MCF 10A (cell line): ENCODE results near the gene BORCS5. TPM values are rescaled to one million over a fixed set of nuclear protein-coding genes. Genes with fewer than 3 reads are reported as not detected.

Experiments used
- BruUV-seq: library from RNA; stranded (reverse); fragments of 400-500 nt; replicated peaks from 2 replicates; lab custom pipeline; 2021; lab: Mats Ljungman, UMichigan
- CTCF ChIA-PET: fragments of 300-600 bp; sonication (Branson Sonifier 250); formaldehyde crosslinking; extraction: SDS; loops from one replicate; lab custom pipeline; 2021; ENCODE audit warnings: antibody characterized with exemption, inconsistent platforms; lab: Yijun Ruan, JAX
- POLR2A ChIA-PET: fragments of 300-600, 350-650 bp; sonication (Branson Sonifier 250); formaldehyde crosslinking; extraction: SDS; loops from one replicate; lab custom pipeline; 2020; ENCODE audit warnings: antibody characterized with exemption, inconsistent platforms; lab: Yijun Ruan, JAX
- DNase-seq: peaks from one replicate; pipeline ENCODE4 v3.0.0-alpha.2; 2018; ENCODE audit not compliant: unreplicated experiment
- H3K27ac Mint-ChIP-seq: one replicate; pipeline ENCODE4 v1.8.0; 2022; ENCODE audit warnings: mild to moderate bottlenecking, low read depth, mixed read lengths; ENCODE audit not compliant: unreplicated experiment
- H3K27me3 Mint-ChIP-seq: one replicate; pipeline ENCODE4 v1.8.0; 2022; ENCODE audit warnings: mixed read lengths; ENCODE audit not compliant: insufficient read depth, unreplicated experiment
- H3K36me3 Mint-ChIP-seq: one replicate; pipeline ENCODE4 v1.8.0; 2022; ENCODE audit warnings: mild to moderate bottlenecking, moderate library complexity, mixed read lengths; ENCODE audit not compliant: insufficient read depth, unreplicated experiment
- H3K4me1 Mint-ChIP-seq: one replicate; pipeline ENCODE4 v1.8.0; 2022; ENCODE audit warnings: mixed read lengths; ENCODE audit not compliant: insufficient read depth, unreplicated experiment
- H3K4me3 Mint-ChIP-seq: one replicate; pipeline ENCODE4 v1.8.0; 2022; ENCODE audit warnings: mild to moderate bottlenecking, moderate library complexity, mixed read lengths; ENCODE audit not compliant: unreplicated experiment
- H3K9me3 Mint-ChIP-seq: one replicate; pipeline ENCODE4 v1.8.0; 2022; ENCODE audit warnings: mixed read lengths; ENCODE audit not compliant: unreplicated experiment
- CTCF ChIP-seq: fragments of 200-600 bp; IDR thresholded peaks from one replicate; pipeline ENCODE4 v1.8.0; 2022; ENCODE audit warnings: antibody characterized with exemption, mild to moderate bottlenecking; ENCODE audit not compliant: unreplicated experiment
- intact Hi-C: fragments of 100-400 bp; cut with micrococcal nuclease; formaldehyde crosslinking; loops from 2 replicates; pipeline ENCODE4 v1.14.1; 2022
- total RNA-seq: library from RNA; stranded (reverse); gene quantifications from 2 replicates; pipeline ENCODE4 v1.2.3, GENCODE V29; 2022

The BORCS5 gene
- total RNA-seq, 1 experiment from 2014 or later = 11.0 TPM

GRCh38 chr12:12380949-12381593, 24.2 kb downstream of the BORCS5 start:
- intact Hi-C loops = no loop called here
- Mint-ChIP-seq H3K9me3 (no peaks in the 10 kb centered on the region), H3K36me3 (peaks cover 6% of the 10 kb centered on the region), H3K4me1 (no peaks in the 10 kb centered on the region), H3K27me3 (no peaks in the 10 kb centered on the region), H3K27ac (no peak overlapping the region), H3K4me3 (no peak overlapping the region)
- ChIA-PET POLR2A (interaction anchor here (0.7 kb wide), 1 partner anchor 195 kb away, joined by 3 read pairs; no protein-coding TSS in a partner anchor), CTCF (no interaction called here)
- TF ChIP-seq CTCF = no peak
- DNase-seq = no peak
- no TSS peak for BruUV-seq

DNA sequence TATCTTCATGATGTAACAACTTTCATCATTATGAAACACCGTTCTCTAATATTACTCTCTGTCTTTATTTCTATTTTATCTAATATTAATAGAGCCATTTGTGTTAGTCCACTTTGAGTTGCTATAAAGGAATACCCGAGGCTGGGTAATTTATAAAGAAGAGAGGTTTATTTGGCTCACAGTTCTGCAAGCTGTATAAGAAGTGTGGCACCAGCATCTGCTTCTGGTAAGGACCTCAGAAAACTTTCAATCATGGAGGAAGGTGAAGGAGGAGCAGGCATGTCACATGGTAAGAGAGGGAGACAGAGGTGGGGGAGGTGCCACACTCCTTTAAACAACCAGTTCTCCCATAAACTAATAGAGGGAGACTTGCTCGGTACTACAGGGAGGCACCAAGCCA, 25.1 kb downstream of the BORCS5 start:
- Mint-ChIP-seq H3K36me3 (peaks cover 6% of the 10 kb centered on the region), H3K9me3 (no peaks in the 10 kb centered on the region), H3K27ac (no peak overlapping the region), H3K4me3 (no peak overlapping the region), H3K27me3 (no peaks in the 10 kb centered on the region), H3K4me1 (no peaks in the 10 kb centered on the region)
- CTCF ChIA-PET = interaction anchor here (0.7 kb wide), 1 partner anchor 182 kb away, joined by 3 read pairs; no protein-coding TSS in a partner anchor
- no peak for TF ChIP-seq CTCF
- intact Hi-C loops = no loop called here
- DNase-seq = no peak
- no TSS peak for BruUV-seq
- POLR2A ChIA-PET = no interaction called here

DNA sequence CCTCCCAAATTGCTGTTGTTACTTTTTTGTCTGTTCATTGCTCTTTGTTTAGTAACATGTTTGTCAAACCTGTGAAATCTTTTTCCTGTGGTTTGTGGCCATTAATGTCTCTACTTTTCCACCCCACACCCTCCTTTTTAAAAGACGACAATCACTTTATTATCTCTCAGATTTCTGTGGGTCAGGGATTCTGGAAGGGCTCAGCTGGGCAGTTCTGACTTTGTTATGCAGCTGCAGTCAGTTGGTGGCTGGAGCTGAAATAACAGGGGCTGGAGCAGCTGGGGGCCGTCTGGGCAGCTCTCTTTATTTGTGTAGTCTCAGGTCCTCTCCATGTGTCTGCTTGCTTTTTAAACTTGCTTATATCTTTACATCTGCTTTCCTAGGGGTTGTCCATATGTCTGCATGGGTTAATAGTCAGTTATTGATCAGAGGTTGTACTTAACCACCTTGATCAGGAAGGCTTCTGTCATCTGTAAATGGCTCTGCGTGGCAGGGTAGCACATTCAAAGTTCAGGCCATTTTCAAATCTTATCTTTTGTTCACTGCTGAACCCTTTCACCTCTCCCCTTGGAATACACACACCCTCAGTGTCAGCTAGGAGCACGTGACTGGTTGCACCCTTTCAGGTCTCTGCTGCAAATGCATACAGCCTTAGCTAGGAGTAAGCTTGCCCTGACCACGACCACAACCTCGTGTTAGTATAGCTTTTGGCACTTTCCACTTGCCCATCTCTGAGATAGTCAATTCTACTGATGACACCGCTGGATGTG, 27.9 kb downstream of the BORCS5 start:
- Mint-ChIP-seq H3K27me3 (no peaks in the 10 kb centered on the region), H3K9me3 (no peaks in the 10 kb centered on the region), H3K27ac (no peak overlapping the region), H3K4me3 (no peak overlapping the region), H3K4me1 (peaks cover 8% of the 10 kb centered on the region), H3K36me3 (no peaks in the 10 kb centered on the region)
- no peak for TF ChIP-seq CTCF
- intact Hi-C loops = no loop called here
- no TSS peak for BruUV-seq
- POLR2A ChIA-PET = interaction anchor here (0.6 to 1.5 kb wide), 7 partner anchors 28 to 347 kb away, joined by 3 to 6 read pairs (median 3); partner anchors contain the start of genes BORCS5 and DUSP16
- no peak for DNase-seq
- CTCF ChIA-PET = interaction anchor here (0.6 to 2.1 kb wide), 8 partner anchors 9 to 341 kb away, joined by 3 to 7 read pairs (median 3); partner anchors contain the start of gene DUSP16

DNA sequence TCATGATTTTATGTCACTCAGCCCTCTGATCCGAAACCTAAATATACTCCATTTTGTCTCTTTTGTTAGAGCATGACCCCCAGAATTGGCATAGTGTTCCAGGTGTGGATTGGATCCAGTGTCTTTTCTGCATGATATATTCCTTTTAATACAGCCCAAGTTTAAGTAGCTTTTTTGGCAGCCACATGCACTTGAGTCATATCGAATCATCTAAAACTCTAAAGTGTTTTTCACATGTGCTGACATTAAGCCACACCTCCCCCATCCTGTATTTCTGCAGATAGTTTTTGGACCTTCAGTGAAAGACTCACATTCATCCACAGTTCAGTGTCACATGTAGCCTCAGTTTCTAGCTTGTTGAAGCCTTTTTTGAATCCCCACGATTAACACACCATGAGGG, 30.6 kb downstream of the BORCS5 start:
- H3K4me3 Mint-ChIP-seq = peak overlapping the region; percentile 27
- H3K4me1 Mint-ChIP-seq = peaks cover 8% of the 10 kb centered on the region
- no peaks in the 10 kb centered on the region for H3K27me3 Mint-ChIP-seq
- H3K36me3 Mint-ChIP-seq = no peaks in the 10 kb centered on the region
- intact Hi-C loops = no loop called here
- BruUV-seq = no TSS peak
- H3K9me3 Mint-ChIP-seq = no peaks in the 10 kb centered on the region
- peak; percentile 59 for DNase-seq
- ChIA-PET POLR2A (interaction anchor here (0.6 to 3.2 kb wide), 13 partner anchors 10 to 331 kb away, joined by 3 to 33 read pairs (median 4); partner anchors contain the start of gene DUSP16), CTCF (interaction anchor here (0.5 to 2.4 kb wide), 10 partner anchors 9 to 1478 kb away, joined by 3 to 10 read pairs (median 4); partner anchors contain the start of gene DUSP16)
- TF ChIP-seq CTCF = no peak
- peak overlapping the region; percentile 79 for H3K27ac Mint-ChIP-seq
